Astrocyte (in vitro differentiated cells and primary cell): Measurements from ENCODE around the gene PLEKHG4B.

Experiments used
- EZH2 ChIP-seq: IDR thresholded peaks from 2 replicates; pipeline ENCODE4 v1.6.1; 2012; ENCODE audit warnings: mild to moderate bottlenecking, low read length, inconsistent platforms; ENCODE audit not compliant: insufficient read depth
- TF ChIP-seq, protein P1 (sequence below): IDR thresholded peaks from 2 replicates; pipeline ENCODE4 v1.5.1; 2011; ENCODE audit warnings: low read depth, mild to moderate bottlenecking, inconsistent platforms, low read length, moderate library complexity; ENCODE audit not compliant: insufficient read depth

DNA sequence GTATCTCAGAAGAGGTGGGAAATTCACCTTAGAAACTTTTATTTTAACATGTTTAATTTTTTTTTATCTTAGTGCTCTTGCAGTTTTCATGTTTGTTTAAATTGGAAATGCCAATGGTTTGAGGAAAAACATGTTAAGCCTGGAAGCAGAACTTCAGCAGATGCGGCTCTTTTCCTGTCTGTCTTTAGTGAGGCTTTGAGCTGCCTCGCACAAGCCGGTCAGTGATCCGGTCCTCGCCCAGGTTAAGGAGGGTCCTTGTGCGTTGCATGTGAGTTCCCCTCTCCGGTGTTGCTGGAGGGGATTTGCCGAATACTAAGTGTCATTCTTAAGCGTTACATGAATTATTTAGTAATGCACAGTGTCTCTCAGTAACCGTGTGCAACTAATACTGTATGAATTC is 9.4 kb upstream of the PLEKHG4B start:
- TF ChIP-seq, protein P1, sequence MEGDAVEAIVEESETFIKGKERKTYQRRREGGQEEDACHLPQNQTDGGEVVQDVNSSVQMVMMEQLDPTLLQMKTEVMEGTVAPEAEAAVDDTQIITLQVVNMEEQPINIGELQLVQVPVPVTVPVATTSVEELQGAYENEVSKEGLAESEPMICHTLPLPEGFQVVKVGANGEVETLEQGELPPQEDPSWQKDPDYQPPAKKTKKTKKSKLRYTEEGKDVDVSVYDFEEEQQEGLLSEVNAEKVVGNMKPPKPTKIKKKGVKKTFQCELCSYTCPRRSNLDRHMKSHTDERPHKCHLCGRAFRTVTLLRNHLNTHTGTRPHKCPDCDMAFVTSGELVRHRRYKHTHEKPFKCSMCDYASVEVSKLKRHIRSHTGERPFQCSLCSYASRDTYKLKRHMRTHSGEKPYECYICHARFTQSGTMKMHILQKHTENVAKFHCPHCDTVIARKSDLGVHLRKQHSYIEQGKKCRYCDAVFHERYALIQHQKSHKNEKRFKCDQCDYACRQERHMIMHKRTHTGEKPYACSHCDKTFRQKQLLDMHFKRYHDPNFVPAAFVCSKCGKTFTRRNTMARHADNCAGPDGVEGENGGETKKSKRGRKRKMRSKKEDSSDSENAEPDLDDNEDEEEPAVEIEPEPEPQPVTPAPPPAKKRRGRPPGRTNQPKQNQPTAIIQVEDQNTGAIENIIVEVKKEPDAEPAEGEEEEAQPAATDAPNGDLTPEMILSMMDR = no peak
- peak; percentile 6 for TF ChIP-seq EZH2
